PFSK-1 (cell line): ENCODE results near the gene CFAP57.

Experiments used
- FOXP2 ChIP-seq: optimal IDR thresholded peaks from 2 replicates; pipeline ENCODE3; 2011; ENCODE audit warnings: borderline replicate concordance, control low read depth, inconsistent platforms; ENCODE audit not compliant: insufficient read depth; ENCODE audit errors: extremely low read length, extremely low read depth
- POLR2AphosphoS5 ChIP-seq: IDR thresholded peaks from 2 replicates; pipeline ENCODE4 v1.6.1; 2012; ENCODE audit warnings: low read depth, mild to moderate bottlenecking, control low read depth, low read length, moderate library complexity
- REST ChIP-seq, 2 experiments: IDR thresholded peaks; 2 replicates each; pipeline versions ENCODE4 v1.6.1 to v1.8.0; 2011 to 2012; ENCODE audit warnings: low read depth in 2 of 2, low read length in 2 of 2, control low read depth in 1 of 2, inconsistent platforms in 1 of 2, mild to moderate bottlenecking in 1 of 2, moderate library complexity in 1 of 2; ENCODE audit not compliant: insufficient read depth in 1 of 2
- SIN3A ChIP-seq: IDR thresholded peaks from 2 replicates; pipeline ENCODE4 v1.6.1; 2012; ENCODE audit warnings: mild to moderate bottlenecking, low read length, moderate library complexity, borderline replicate concordance; ENCODE audit not compliant: insufficient read depth
- TAF1 ChIP-seq: IDR thresholded peaks from 2 replicates; pipeline ENCODE4 v1.6.1; 2012; ENCODE audit warnings: low read length, control low read depth, borderline replicate concordance; ENCODE audit not compliant: insufficient read depth

CFAP57 gene

GRCh38 chr1:43235451-43236121 is 63.5 kb downstream of the CFAP57 start:
- TF ChIP-seq POLR2AphosphoS5 (no peak), TAF1 (no peak), SIN3A (no peak), REST (IDR thresholded peaks at IDR 0.05; ENCODE audit: insufficient read depth in 1 of 2, low read depth in 2 of 2, low read length in 2 of 2) (no peak), FOXP2 (no peak)

- no peak for TF ChIP-seq FOXP2
- no peak for TF ChIP-seq SIN3A
- TF ChIP-seq POLR2AphosphoS5: no peak
- no peak for TF ChIP-seq REST (IDR thresholded peaks at IDR 0.05; ENCODE audit: insufficient read depth in 1 of 2, low read depth in 2 of 2, low read length in 2 of 2)
- TF ChIP-seq TAF1: no peak
Measured at GRCh38 chr1:43237121-43237520, 65.0 kb downstream of the CFAP57 start.

- no peak for TF ChIP-seq SIN3A
- no peak for TF ChIP-seq TAF1
- TF ChIP-seq POLR2AphosphoS5: no peak
- no peak for TF ChIP-seq FOXP2
- TF ChIP-seq REST (IDR thresholded peaks at IDR 0.05; ENCODE audit: insufficient read depth in 1 of 2, low read depth in 2 of 2, low read length in 2 of 2): no peak
Measured at GRCh38 chr1:43238085-43238484, 66.0 kb downstream of the CFAP57 start.

GRCh38 chr1:43238991-43239469 is 66.9 kb downstream of the CFAP57 start:
- TF ChIP-seq TAF1 (no peak), FOXP2 (no peak), SIN3A (no peak), POLR2AphosphoS5 (no peak), REST (IDR thresholded peaks at IDR 0.05; ENCODE audit: insufficient read depth in 1 of 2, low read depth in 2 of 2, low read length in 2 of 2) (no peak)

GRCh38 chr1:43239484-43239883 is 67.4 kb downstream of the CFAP57 start:
- TF ChIP-seq POLR2AphosphoS5 (no peak), REST (IDR thresholded peaks at IDR 0.05; ENCODE audit: insufficient read depth in 1 of 2, low read depth in 2 of 2, low read length in 2 of 2) (no peak), TAF1 (no peak), FOXP2 (no peak), SIN3A (no peak)
